ENCODE measurements around the gene CCDC186.

DNA sequence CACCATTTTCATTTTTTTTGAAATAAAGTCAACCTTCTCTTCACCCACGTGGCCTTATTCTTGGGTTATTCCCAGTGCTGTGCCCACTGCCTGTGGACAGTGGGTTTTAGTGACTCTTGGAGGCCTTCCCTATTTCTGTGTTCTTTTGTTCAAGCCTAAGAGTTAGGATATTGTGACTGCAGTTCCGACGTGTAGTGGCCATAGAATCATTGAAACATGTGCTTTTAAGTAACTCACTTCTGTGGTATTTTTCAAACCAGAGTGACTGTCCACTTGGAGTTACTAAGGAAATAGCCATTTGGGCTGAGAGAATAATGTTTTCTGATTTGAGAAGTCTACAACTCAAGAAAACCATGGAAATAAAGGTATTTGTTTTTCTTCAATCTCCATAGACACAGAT, 28.8 kb upstream of the CCDC186 start:
- TF ChIP-seq, protein P1, sequence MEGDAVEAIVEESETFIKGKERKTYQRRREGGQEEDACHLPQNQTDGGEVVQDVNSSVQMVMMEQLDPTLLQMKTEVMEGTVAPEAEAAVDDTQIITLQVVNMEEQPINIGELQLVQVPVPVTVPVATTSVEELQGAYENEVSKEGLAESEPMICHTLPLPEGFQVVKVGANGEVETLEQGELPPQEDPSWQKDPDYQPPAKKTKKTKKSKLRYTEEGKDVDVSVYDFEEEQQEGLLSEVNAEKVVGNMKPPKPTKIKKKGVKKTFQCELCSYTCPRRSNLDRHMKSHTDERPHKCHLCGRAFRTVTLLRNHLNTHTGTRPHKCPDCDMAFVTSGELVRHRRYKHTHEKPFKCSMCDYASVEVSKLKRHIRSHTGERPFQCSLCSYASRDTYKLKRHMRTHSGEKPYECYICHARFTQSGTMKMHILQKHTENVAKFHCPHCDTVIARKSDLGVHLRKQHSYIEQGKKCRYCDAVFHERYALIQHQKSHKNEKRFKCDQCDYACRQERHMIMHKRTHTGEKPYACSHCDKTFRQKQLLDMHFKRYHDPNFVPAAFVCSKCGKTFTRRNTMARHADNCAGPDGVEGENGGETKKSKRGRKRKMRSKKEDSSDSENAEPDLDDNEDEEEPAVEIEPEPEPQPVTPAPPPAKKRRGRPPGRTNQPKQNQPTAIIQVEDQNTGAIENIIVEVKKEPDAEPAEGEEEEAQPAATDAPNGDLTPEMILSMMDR (IDR thresholded peaks at IDR 0.05) = no peak
- no peak for TF ChIP-seq EZH2 (IDR thresholded peaks at IDR 0.05)
- no peak for TF ChIP-seq EZH2phosphoT487 (IDR thresholded peaks at IDR 0.05)
